ENCODE data around the gene FBXO41.

GRCh38 chr2:73264783-73265182 lies 19.5 kb downstream of the FBXO41 start:
- no peak for TF ChIP-seq CTCF (IDR thresholded peaks at IDR 0.05; ENCODE audit: insufficient read depth, low read depth, low read length)
- TF ChIP-seq EZH2 (IDR thresholded peaks at IDR 0.05; ENCODE audit: insufficient read depth, low read length), result no peak

Data from astrocyte (in vitro differentiated cells and primary cell).